A549 treated with dexamethasone at 1 μM for 4 hours (cell line): ENCODE results near the gene ZCCHC14. TPM values are rescaled to one million over a fixed set of nuclear protein-coding genes. Genes with fewer than 3 reads are reported as not detected.

ENCODE experiments used
- total RNA-seq: library from RNA; stranded (reverse); fragments of 200-300 nt; extraction: Qiagen RNA extraction; gene quantifications from 5 replicates; pipeline ENCODE4 v1.2.3, GENCODE V29; 2022

ZCCHC14 gene
- 6.0 to 10.3 TPM (median 9.4 TPM) in 5 replicates for total RNA-seq

GRCh38 chr16:87492721-87493607 is at the start of gene ZCCHC14:
Gene ZCCHC14, minus strand, starts transcription at chr16:87493024. Its CDS starts 786 bp downstream, at chr16:87492238.

DNA sequence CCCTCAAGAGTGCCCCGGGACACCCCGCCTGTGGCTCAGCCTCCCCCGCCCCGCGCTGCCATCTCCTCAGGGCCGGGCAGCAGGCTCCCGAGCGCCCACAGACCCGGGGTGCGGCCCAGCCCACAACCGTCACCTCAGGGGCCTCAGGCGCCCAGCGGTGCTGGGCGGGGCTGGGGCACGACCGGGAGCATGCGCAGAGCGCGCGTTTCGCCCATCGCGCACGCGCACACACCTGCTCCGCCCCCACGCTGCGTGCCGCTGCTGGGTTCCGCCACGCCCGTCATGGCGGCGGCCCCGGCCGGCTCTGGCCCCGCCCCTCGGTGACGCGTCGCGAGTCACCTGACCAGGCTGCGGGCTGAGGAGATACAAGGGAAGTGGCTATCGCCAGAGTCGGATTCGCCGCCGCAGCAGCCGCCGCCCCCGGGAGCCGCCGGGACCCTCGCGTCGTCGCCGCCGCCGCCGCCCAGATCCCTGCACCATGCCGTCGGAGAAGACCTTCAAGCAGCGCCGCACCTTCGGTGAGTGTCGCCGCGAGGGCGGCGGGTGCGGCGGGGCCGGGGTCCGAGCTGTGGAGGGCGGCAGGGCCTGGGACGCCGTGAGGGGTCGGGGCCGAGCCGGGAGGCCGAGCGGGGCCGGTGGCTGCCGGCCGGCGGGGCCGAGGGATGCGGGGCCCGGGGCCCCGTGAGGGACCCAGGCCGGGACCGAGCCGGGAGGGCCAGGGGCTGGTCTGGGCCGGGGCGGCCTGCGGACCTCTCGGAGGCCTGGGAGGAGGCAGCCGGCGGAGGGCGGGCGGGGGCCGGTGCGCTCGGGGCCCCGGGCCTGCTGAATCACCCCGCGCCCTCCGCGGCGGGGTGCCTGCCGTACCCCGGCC is 100.6 kb downstream of the ZCCHC14 start, which contains the start of gene MAP1LC3B:
TSS of gene MAP1LC3B (plus strand) at position 387 of the 871 bp plus-strand sequence. CDS start at position 479, 92 bp downstream.

DNA sequence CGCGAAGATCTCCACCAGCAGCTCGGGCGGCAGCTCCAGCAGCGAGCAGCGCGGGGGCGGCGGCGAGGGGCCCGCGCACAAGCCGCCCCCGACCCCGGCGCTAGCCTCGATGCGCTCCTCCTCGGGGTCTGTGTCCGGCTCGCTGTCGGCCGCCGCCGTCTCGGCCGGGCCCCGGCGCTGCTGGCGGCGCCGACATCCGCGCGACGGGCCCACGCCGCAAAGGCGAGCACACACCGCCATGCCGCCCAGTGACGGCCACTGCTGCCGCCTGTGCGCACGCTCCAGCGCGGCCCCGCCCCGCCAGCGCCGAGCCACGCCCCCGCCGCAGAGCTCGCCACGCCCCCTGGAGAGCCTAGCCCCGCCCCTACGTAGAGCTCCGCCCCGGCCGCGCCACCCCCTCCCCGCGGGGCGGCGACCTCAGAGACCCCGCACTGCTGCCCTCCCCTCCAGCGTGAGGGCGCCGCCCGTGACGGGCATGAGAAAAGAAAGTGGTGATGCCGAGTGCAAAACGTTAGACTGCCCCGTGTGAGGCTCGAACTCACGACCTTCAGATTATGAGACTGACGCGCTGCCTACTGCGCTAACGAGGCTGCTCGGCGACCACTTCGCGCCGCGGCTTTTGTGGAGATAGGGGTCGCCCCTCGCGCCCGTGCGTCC is 109.2 kb downstream of the ZCCHC14 start, which contains the start of gene FBXO31:
TSS of gene FBXO31 (minus strand) at position 272 of the 657 bp plus-strand sequence. CDS start at position 240, 32 bp downstream.

Other genes starting within 250 kb of the ZCCHC14 start
- 5.1 to 6.1 TPM (median 5.6 TPM) in 5 replicates for gene C16orf95, start 175.6 kb downstream of the ZCCHC14 start, total RNA-seq
- 18.3 to 31.4 TPM (median 27.9 TPM) in 5 replicates for gene FBXO31, start 109.2 kb downstream of the ZCCHC14 start, total RNA-seq
- gene MAP1LC3B, start 100.7 kb downstream of the ZCCHC14 start, total RNA-seq, result 76.2 to 96.7 TPM (median 80.7 TPM) in 5 replicates
- gene JPH3, start 109.5 kb upstream of the ZCCHC14 start, total RNA-seq, result 1.5 to 2.3 TPM (median 2.1 TPM) in 5 replicates